Progenitor cell of endocrine pancreas (in vitro differentiated cells): ENCODE measurements around the gene TRIOBP. TPM values are rescaled to one million over a fixed set of nuclear protein-coding genes. Genes with fewer than 3 reads are reported as not detected.
"Not testable (repeated sequence)": the region's sequence is repeated elsewhere in the genome, so short reads cannot be mapped to it uniquely, and the experiment has no call there.

Source experiments
- DNase-seq: peaks from one replicate; pipeline ENCODE4 v3.0.0; 2021; ENCODE audit warnings: low spot score; ENCODE audit not compliant: unreplicated experiment
- H3K27ac Mint-ChIP-seq: 2 replicates; pipeline ENCODE4 v1.8.0; 2021; ENCODE audit warnings: mild to moderate bottlenecking, moderate library complexity, mixed read lengths
- H3K27me3 Mint-ChIP-seq: 2 replicates; pipeline ENCODE4 v1.8.0; 2021; ENCODE audit warnings: mixed read lengths
- H3K36me3 Mint-ChIP-seq: 2 replicates; pipeline ENCODE4 v1.8.0; 2022; ENCODE audit warnings: mixed read lengths; ENCODE audit not compliant: insufficient read depth
- H3K4me1 Mint-ChIP-seq: 2 replicates; pipeline ENCODE4 v1.8.0; 2021; ENCODE audit warnings: low read depth, mixed read lengths
- H3K4me3 Mint-ChIP-seq: 2 replicates; pipeline ENCODE4 v1.8.0; 2021; ENCODE audit warnings: low read depth, mild to moderate bottlenecking, moderate library complexity, mixed read lengths
- H3K9me3 Mint-ChIP-seq: 2 replicates; pipeline ENCODE4 v1.8.0; 2021; ENCODE audit warnings: low read depth, mixed read lengths
- total RNA-seq: library from RNA; stranded (reverse); gene quantifications from 2 replicates; pipeline ENCODE4 v1.2.1, GENCODE V29; 2021
- TF ChIP-seq, protein P1 (sequence below): fragments of 200-600 bp; sonication (generic); IDR thresholded peaks from one replicate; pipeline ENCODE4 v1.5.0; 2021; ENCODE audit warnings: antibody characterized with exemption, mild to moderate bottlenecking; ENCODE audit not compliant: unreplicated experiment

The TRIOBP gene
- total RNA-seq, 1 donor from 2014 or later = 78.7 TPM

DNA sequence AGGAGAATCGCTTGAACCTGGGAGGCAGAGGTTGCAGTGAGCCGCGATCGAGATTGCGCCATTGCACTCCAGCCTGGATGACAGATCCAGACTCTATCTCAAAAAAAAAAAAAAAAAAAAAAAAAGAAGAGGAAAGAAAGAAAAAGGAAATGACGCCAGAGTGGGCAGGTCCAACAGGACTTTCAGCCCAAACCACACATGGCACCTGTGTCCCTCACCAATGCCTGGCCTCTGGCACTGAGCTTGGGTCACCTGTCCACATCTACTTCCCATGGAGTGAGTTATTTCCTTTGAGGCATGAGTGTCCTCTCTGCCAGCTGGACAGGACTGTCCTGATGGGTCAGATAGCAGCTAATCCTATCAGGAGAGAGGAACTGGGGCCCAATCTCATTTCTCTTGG lies 95.6 kb downstream of the TRIOBP start:
- H3K9me3 Mint-ChIP-seq = no peaks in the 10 kb centered on the region
- no peak overlapping the region for H3K4me3 Mint-ChIP-seq
- H3K4me1 Mint-ChIP-seq = peaks cover 2% of the 10 kb centered on the region
- no peak overlapping the region for H3K27ac Mint-ChIP-seq
- H3K36me3 Mint-ChIP-seq = no peaks in the 10 kb centered on the region
- no peak for DNase-seq
- TF ChIP-seq, protein P1, sequence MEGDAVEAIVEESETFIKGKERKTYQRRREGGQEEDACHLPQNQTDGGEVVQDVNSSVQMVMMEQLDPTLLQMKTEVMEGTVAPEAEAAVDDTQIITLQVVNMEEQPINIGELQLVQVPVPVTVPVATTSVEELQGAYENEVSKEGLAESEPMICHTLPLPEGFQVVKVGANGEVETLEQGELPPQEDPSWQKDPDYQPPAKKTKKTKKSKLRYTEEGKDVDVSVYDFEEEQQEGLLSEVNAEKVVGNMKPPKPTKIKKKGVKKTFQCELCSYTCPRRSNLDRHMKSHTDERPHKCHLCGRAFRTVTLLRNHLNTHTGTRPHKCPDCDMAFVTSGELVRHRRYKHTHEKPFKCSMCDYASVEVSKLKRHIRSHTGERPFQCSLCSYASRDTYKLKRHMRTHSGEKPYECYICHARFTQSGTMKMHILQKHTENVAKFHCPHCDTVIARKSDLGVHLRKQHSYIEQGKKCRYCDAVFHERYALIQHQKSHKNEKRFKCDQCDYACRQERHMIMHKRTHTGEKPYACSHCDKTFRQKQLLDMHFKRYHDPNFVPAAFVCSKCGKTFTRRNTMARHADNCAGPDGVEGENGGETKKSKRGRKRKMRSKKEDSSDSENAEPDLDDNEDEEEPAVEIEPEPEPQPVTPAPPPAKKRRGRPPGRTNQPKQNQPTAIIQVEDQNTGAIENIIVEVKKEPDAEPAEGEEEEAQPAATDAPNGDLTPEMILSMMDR = no peak
- H3K27me3 Mint-ChIP-seq = no peaks in the 10 kb centered on the region

DNA sequence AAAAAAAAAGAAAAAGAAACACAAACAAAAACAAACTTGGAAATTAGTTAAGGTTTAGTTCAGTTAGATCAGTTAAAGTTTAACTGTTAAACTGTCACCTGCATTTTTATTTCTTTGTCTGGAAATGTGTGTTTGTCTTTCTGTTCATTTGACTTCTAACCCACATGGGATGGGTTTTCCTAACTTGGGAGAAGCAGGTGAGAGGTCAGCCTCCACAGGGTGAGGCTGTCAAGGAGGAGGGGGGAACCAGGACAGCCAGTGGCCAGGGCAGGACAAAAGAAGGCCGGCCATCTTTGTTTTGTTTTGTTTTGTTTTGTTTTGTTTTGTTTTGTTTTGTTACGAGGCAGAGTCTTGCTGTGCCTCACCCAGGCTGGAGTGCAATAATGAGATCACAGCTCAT lies 97.5 kb downstream of the TRIOBP start:
- H3K27me3 Mint-ChIP-seq = peaks cover 2% of the 10 kb centered on the region
- H3K4me1 Mint-ChIP-seq = peaks cover 2% of the 10 kb centered on the region
- TF ChIP-seq, protein P1 = no peak
- peak overlapping the region; percentile 87 for H3K27ac Mint-ChIP-seq
- DNase-seq = no peak
- no peak overlapping the region for H3K4me3 Mint-ChIP-seq
- H3K36me3 Mint-ChIP-seq = no peaks in the 10 kb centered on the region
- H3K9me3 Mint-ChIP-seq = no peaks in the 10 kb centered on the region

DNA sequence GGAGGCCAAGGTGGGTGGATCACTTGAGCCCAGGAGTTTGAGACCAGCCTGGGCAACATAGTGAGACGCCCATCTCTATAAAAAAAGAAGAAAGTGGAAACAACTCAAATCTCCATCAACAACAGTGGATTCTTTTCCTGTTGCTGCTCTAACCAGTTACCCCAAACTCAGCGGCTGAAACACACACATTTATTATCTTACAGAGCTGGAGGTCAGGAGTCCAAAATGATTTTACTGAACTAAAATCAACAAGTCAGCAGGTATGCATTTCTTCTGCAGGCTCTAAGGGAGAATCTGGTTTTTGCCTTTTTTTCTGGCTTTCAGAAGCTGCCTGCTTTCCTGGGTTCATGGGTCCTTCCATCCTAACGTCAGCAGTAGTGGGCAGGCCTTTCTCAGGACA lies 99.2 kb downstream of the TRIOBP start:
- H3K36me3 Mint-ChIP-seq = no peaks in the 10 kb centered on the region
- no peak overlapping the region for H3K27ac Mint-ChIP-seq
- H3K4me1 Mint-ChIP-seq = peaks cover 2% of the 10 kb centered on the region
- no peaks in the 10 kb centered on the region for H3K9me3 Mint-ChIP-seq
- no peak for DNase-seq
- H3K4me3 Mint-ChIP-seq = no peak overlapping the region
- TF ChIP-seq, protein P1 = no peak
- peaks cover 5% of the 10 kb centered on the region for H3K27me3 Mint-ChIP-seq

DNA sequence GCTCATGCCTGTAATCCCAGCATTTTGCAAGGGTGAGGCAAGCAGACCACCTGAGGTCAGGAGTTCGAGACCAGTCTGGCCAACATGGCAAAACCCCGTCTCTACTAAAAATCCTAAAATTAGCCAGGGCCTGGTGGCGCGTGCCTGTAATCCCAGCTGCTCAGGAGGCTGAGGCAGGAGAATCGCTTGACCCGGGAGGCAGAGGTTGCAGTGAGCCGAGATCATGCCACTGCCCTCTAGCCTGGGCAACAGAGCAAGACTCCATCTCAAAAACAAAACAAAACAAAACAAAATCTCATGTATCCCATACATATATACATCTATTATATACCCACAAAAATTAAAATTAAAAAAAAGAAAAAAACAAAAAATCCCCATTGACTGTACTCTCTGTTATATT lies 100.4 kb downstream of the TRIOBP start:
- H3K4me3 Mint-ChIP-seq, H3K4me1 Mint-ChIP-seq, H3K27me3 Mint-ChIP-seq, DNase-seq, H3K27ac Mint-ChIP-seq, H3K9me3 Mint-ChIP-seq, H3K36me3 Mint-ChIP-seq: not testable (repeated sequence)

DNA sequence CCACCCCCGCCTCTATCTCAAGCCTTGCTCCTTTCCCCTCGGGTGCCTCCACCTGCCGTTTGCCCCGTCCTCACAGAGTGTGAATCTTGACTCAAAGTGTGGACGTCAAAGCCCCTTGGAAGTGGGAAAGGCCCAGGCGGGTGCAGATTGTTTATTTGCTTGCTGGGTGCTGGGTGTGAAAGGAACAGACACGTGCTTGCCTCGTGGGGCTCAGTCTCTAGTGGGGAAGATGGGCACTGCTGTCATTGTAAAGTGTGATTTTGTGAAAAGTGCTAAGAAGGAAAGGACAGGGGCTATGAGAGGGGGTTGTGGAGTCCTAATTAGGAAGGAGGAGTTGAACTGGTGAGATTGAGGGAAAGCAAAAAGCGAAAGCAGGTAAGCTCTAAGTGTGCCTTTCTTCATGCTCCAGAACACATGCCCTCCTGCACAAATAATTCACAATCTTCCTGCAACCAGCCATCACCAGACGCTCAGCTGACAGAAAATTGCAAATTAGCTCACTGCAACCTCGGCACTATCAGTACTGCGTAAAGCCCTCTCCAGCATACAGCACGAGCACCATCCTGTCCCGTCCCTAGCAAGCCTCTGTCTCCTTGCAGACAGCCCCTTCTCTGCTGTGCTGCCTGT lies 101.1 kb downstream of the TRIOBP start:
- DNase-seq = no peak
- Mint-ChIP-seq H3K36me3 (no peaks in the 10 kb centered on the region), H3K27ac (no peak overlapping the region), H3K9me3 (no peaks in the 10 kb centered on the region), H3K4me3 (no peak overlapping the region), H3K4me1 (peaks cover 6% of the 10 kb centered on the region), H3K27me3 (peaks cover 5% of the 10 kb centered on the region)
- TF ChIP-seq, protein P1 = no peak

DNA sequence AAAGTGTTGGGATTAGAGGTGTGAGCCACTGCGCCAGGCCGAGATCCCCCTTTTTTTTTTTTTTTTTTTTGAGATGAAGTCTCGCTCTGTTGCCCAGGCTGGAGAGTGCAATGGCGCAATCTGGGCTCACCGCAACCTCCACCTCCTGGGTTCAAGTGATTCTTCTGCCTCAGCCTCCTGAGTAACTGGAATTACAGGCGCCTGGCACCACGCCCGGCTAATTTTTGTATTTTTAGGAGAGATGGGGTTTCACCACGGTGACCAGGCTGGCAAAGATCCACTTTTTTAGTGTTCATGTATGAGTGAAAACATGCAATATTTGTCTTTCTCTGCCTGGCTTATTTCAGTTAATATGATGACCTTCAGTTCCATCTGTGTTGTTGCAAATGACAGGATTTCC lies 103.1 kb downstream of the TRIOBP start:
- not testable (repeated sequence) for H3K9me3 Mint-ChIP-seq, H3K4me3 Mint-ChIP-seq, DNase-seq, H3K27me3 Mint-ChIP-seq, H3K27ac Mint-ChIP-seq, H3K36me3 Mint-ChIP-seq
- H3K4me1 Mint-ChIP-seq = peaks cover 16% of the 10 kb centered on the region
